Measurements from ENCODE around the gene CCDC6.
A peak's percentile ranks its signal among the peaks of the same experiment; 100 is the strongest.
"Not testable (repeated sequence)": the region's sequence is repeated elsewhere in the genome, so short reads cannot be mapped to it uniquely, and the experiment has no call there.

Gene CCDC6

GRCh38 chr10:59906417-59907202 is at the start of gene CCDC6:
TSS of gene CCDC6 (minus strand) at chr10:59906556. CDS start at chr10:59906424, 132 bp downstream.
- peak; percentile 89 for DNase-seq

DNA sequence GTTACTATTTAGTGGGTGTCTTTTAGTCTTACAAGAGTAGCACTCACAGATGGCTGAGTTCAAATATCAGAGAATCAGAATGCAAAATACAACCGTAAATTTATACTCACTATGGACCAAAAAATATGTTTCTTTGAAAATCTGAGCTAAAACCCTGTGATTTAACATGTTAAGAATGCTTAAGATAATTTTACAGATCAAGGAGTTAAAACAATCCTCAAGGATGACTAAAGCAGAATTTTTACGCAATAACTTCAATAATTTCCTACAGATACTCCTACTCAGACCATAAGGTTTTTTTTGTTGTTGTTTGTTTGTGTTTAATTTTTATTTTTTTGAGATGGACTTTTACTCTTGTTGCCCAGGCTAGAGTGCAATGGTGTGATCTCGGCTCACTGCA is 47.9 kb upstream of the CCDC6 start:
- no peak for DNase-seq

GRCh38 chr10:59953711-59954110 is 47.4 kb upstream of the CCDC6 start:
- not testable (repeated sequence) for DNase-seq

DNA sequence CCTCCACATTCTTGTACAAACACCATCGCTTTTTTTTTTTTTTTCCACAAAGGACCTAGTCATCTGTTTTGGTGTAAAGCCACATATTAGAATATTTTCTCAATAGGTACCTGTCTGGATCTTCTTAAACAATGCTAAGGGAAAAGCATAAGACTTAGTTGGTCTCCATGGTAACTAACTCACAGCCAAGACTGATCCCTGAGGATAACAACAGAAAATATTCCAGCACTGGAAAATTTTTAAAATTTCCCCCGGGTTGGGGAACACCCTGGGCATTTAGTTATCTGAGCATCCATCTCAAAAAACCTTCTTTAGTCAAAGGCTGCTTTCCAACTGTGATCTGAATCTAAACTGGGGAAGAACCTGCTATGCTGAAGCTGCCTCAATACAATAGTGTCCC is 43.7 kb upstream of the CCDC6 start:
- no peak for DNase-seq

- no peak for DNase-seq
These were observed 43.3 kb upstream of the CCDC6 start for GRCh38 chr10:59949608-59950007.

DNA sequence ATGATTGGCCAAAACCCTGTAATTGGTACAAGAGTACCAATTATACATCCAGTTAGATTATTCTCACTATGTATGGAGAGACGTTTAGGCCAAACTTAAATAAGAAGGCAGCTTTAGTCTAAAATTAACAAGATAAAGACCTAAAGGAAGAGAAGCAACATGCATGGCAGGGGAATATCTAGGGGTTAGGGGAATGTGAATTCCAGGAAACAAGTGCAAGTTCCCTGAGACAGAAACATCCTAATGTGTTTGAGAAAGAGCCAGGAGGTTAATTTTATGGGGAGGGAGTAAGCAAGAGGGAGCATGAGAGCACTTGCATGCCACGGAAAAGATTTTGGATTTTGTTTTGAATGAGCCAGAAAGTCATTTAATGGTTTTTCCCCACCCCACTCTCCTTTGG is 39.6 kb upstream of the CCDC6 start:
- no peak for DNase-seq

DNA sequence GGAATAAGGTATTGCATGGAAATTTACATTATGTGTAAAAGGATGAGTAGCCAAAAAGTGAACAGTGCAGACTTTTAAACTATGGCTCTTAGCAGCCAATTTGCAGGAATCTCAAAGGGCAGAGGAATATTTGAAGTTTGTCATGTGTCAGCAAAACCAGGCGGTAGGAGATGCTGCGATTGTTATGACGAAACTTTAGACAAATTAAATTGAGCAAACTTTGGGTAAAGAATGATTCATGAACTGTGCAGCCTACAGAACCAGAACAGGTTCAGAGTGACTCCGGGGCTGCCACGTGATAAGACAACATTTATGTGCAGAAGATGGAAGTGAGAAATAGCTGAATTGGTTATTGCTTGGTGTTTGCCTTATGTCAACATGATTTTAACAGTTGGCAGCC is 39.2 kb upstream of the CCDC6 start:
- DNase-seq: no peak

DNA sequence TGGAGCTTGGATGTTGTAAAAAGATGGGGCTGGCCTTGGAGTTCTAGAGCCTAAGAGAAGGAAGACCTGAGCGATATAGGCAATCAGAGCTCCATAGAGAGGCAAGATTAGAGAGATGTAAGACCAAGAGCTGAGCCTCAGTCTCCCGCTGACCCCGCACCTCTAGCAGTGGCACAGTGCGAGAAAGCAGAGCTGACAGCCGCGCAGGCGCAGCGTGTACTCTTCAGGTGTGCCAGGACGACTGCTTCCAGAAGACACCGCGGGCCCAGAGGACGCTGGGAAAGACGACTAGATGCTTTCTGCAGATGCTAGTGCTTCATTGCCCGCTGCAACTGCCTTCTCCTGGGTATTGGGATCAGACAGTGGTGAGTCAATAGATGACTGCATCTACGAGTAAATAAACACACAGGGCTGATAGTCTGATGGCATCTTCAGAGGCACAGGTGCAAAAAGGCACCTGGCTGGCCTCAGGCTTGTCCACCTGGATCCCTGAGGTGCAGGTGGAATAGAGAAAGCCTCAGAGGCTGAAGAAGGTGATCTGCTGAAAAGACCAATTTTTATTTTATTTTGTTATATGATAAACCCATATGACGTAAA is 38.1 kb upstream of the CCDC6 start:
- DNase-seq: no peak

GRCh38 chr10:59942556-59942955 is 36.2 kb upstream of the CCDC6 start:
- DNase-seq: no peak

- no peak for DNase-seq
These were observed 31.4 kb upstream of the CCDC6 start for GRCh38 chr10:59937720-59938119.

GRCh38 chr10:59934701-59935100 is 28.3 kb upstream of the CCDC6 start:
- DNase-seq: no peak

- DNase-seq: not testable (repeated sequence)
These were observed 24.6 kb upstream of the CCDC6 start for GRCh38 chr10:59930788-59931521.

- no peak for DNase-seq
These were observed 19.7 kb upstream of the CCDC6 start for GRCh38 chr10:59926086-59926485.

- DNase-seq: no peak
These were observed 16.6 kb upstream of the CCDC6 start for GRCh38 chr10:59922907-59923306.

DNA sequence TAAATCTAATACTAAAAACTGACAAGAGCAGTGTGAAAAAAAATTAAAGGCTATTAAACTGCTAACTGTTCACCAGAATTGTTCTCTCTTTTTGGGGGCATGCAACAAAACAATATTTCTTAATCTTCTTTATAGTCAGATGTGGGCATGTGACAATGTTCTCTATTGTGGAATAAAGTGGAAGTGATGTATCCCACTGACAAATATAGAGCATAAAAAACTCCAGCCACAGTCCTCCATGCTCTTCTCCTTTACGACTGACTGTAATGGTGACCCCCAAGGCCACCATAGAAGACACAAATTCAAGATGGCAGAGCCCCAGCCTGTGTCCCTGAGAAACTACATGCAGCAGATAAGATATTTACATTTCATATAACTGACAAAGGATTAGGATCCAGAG is 11.6 kb upstream of the CCDC6 start:
- DNase-seq: no peak

DNA sequence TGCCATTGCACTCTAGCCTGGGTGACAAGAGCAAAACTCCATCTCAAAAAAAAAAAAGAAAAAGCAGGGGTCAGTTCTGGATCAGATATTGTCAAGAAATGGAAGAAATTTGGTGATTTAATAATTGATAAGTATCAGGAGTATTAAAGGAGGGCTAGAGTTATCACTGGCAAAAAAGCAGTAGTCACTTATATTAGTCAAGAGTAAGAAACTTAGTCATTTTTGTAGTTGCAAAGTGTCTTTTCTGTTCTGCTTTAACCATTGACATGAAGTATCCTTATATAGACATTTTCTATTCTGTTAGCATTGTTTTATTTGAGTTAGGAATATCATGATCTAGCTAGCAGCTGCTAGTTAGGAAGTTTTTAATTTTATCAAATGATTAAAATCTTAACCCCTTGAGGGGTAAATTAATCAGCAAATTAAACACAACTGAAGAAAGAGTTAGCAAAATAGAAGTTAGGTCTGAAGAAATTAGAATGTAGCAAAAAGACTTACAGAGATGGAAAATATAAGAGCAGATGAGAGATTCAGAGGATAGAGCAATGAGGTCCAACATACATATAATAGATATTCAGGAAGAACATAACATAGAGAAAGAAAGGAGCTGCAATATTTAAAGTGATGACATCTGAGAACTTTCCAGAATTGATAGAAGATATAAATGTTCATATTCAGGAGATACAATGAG is 7.3 kb upstream of the CCDC6 start:
- DNase-seq: no peak

DNA sequence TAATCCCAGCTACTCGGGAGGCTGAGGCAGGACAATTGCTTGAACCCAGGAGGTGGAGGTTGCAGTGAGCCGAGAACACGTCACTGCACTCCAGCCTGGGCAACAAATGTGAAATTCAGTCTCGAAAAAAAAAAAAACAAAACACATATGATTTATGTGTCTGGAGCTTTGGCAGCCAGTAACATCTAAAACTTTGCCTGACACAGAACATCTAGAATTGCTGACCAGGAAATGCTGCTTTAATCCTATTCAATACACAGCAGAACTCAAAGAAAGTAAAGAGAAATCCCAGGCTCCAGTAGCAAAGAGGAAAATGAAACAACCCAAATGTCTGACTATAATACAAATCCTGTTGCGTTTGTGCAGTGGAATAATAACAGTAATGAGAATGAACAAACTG is 4.5 kb upstream of the CCDC6 start:
- DNase-seq: no peak

DNA sequence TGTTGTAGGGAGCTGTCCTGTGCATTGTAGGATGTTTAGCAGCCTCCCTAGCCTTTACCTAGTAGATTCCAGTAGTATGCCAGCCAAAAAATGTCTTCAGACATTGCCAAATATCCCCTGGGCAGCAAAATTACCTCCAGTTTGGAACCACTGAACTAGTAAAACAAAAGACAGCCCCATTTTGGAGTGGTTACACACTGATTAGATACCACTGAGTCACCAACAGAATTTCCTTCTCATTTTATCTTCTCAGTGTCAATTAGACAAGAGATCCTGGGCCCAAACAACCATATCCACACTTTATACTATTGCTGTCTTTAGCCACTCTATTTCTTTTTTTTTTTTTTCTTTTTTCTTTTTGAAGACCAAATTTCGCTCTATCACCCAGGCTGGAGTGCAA is 3.5 kb upstream of the CCDC6 start:
- no peak for DNase-seq

DNA sequence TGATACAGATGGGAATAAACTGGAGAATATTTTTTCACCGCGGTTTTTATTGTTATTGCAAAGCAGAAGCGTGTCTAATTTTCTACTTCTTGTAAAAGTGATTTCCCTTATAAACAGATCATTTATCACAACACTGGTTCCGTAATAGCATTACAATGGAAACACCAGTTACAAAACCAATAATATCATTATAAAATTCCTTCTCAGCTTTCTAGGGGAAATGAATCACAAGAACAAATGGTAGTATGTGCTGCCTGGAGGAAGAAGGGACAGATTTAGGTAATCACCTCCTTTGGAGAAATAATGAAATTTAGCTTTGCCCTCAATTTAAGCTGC is 2.4 kb upstream of the CCDC6 start:
- DNase-seq: no peak

DNA sequence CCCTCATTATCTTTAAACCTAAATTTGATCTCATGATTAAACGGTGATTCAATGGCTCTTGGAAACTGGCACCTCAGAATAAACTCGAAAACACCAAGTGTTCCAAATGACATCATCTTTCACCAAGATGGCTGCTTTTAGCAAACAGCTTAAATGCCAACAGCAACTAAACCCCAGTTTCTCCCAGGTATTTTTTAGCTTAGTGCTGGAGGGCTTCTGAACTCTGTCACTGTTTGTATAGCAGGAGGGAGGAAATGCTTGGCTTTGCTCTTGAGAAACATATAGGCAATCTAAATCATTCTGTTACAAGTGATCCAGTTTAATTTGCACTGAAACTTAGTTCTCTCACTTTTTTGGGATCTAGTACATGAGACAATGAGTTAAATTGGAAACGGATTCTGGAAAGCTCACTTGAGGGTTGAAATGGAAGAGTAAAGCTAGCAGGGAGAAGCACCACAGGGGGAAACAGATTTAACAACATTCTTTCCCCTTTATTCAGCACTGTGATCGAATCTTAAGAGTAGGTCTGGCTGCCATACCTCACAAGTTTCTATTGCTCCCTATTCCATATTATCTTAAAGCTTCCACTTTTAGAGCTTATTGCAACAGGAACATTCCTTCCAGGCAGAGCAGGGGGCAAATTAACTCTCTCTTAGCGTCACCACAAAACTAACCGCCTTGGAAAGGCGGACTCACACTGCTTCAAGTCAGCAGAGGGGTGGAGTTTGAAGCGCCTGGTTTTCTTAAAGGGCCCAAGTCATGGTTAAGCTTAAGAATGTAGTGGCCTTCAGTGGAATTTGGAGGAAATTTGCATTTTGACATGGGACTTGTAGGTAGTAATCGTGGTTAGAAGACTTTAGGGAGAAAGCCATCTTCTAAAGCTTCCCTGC is 1.8 kb upstream of the CCDC6 start:
- no peak for DNase-seq

DNA sequence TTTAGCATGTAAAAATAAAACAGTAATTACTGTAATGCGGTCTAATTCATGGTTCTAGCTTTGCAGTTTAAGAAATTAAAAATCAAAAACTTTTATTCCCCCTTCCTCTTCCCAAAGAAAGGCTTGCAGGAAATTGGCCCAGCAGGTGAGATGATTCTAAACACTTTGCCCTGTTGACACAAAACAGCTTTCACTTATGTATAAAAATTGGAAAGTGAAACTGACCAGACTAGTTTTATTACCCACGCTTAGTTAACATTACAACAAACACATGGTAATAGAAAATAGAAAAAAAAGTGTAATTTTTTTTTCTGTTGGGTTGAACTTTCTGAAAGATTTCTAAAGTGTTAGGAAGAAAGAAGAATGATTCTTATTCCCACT is 1.2 kb upstream of the CCDC6 start:
- no peak for DNase-seq

DNA sequence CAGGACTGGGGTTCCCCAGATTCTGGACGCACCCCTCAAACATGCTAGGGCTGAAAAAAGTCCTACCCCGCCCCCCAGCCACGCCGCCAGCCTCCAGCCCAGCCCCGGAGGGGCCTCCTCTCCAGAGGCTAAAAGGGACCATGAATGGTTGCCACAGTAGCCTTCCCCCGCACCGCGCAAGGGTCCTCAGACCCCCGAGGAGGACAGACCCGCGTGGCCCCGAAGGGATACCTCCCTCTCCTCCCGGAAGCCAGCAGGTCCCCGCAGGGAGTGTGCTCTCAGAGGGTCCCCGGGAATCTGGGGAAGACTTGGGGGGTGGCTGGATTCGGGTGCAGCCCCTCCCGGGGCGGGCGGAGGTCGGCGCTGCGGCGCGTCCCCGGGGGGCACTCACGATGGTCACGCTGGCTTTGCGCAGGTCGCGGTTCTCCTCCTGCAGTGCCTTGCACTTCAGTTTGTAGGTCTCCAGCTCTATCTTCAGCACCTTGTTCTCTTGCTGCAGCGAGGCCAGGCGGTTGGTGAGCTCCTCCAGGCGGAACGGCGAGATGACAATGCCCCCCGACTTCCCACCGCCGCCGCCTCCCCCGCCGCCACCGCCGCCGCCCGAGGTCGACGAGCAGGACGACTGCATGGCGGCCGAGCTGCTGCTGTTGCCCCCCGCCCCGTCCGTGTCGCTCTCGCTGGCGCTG is 482 bp downstream of the CCDC6 start:
- DNase-seq: no peak
